SK-N-SH treated with all-trans-retinoic acid at 6 μM for 48 hours (cell line): ENCODE results near the gene ZNF488.
A peak's percentile ranks its signal among the peaks of the same experiment; 100 is the strongest.

Experiments used
- ATAC-seq: fragments of 200-7000 bp; cut with Tn5 transposase; 3 replicates; pipeline ENCODE4 v1.9.1; 2020; ENCODE audit warnings: mild to moderate bottlenecking, moderate library complexity
- ARNTL ChIP-seq: fragments of 450-650 bp; formaldehyde crosslinking; IDR thresholded peaks from 2 replicates; pipeline ENCODE4 v1.5.0; 2020; ENCODE audit warnings: low read depth, mild to moderate bottlenecking, moderate library complexity, borderline replicate concordance
- BACH2 ChIP-seq: fragments of 250-450 bp; sonication (Bioruptor Pico); IDR thresholded peaks from 2 replicates; pipeline ENCODE4 v1.9.0; 2021; ENCODE audit warnings: mild to moderate bottlenecking, borderline replicate concordance
- CSDC2 ChIP-seq: fragments of 250-450 bp; sonication (Bioruptor Pico); IDR thresholded peaks from 2 replicates; pipeline ENCODE4 v1.5.0; 2020; ENCODE audit warnings: mild to moderate bottlenecking, moderate library complexity
- GLIS3 ChIP-seq: fragments of 250-450 bp; sonication (Bioruptor Pico); IDR thresholded peaks from 2 replicates; pipeline ENCODE4 v1.5.0; 2020; ENCODE audit warnings: mild to moderate bottlenecking, moderate library complexity
- ISL1 ChIP-seq: fragments of 250-450 bp; sonication (Bioruptor Pico); IDR thresholded peaks from 2 replicates; pipeline ENCODE4 v2.1.2; 2022; ENCODE audit warnings: mild to moderate bottlenecking, moderate library complexity
- OSR1 ChIP-seq: fragments of 250-450 bp; sonication (Bioruptor Pico); IDR thresholded peaks from 2 replicates; pipeline ENCODE4 v1.8.0; 2022; ENCODE audit warnings: moderate library complexity, mild to moderate bottlenecking, inconsistent platforms
- PATZ1 ChIP-seq: fragments of 250-450 bp; sonication (Bioruptor Pico); IDR thresholded peaks from 2 replicates; pipeline ENCODE4 v1.8.0; 2020; ENCODE audit warnings: mild to moderate bottlenecking, moderate library complexity, borderline replicate concordance
- PPARA ChIP-seq: fragments of 250-450 bp; sonication (Bioruptor Pico); IDR thresholded peaks from 2 replicates; pipeline ENCODE4 v1.5.0; 2020; ENCODE audit warnings: mild to moderate bottlenecking, borderline replicate concordance
- RARB ChIP-seq: fragments of 250-450 bp; sonication (Bioruptor Pico); IDR thresholded peaks from 2 replicates; pipeline ENCODE4 v1.8.0; 2021; ENCODE audit warnings: mild to moderate bottlenecking, moderate library complexity
- SNAI2 ChIP-seq: fragments of 250-450 bp; sonication (Bioruptor Pico); IDR thresholded peaks from 2 replicates; pipeline ENCODE4 v1.5.0; 2020; ENCODE audit warnings: mild to moderate bottlenecking, moderate library complexity
- TCF4 ChIP-seq: fragments of 250-450 bp; sonication (Bioruptor Pico); IDR thresholded peaks from 2 replicates; pipeline ENCODE4 v1.8.0; 2021; ENCODE audit warnings: mild to moderate bottlenecking, moderate library complexity, borderline replicate concordance
- TOX ChIP-seq: fragments of 250-450 bp; sonication (Bioruptor Pico); IDR thresholded peaks from 2 replicates; pipeline ENCODE4 v1.8.0; 2021; ENCODE audit warnings: mild to moderate bottlenecking, moderate library complexity, borderline replicate concordance
- ZC3H10 ChIP-seq: fragments of 250-450 bp; sonication (Bioruptor Pico); IDR thresholded peaks from 2 replicates; pipeline ENCODE4 v1.5.1; 2021; ENCODE audit warnings: mild to moderate bottlenecking, moderate library complexity
- ZFP3 ChIP-seq: fragments of 250-450 bp; sonication (Bioruptor Pico); IDR thresholded peaks from 2 replicates; pipeline ENCODE4 v1.5.0; 2020; ENCODE audit warnings: mild to moderate bottlenecking, moderate library complexity
- ZFP30 ChIP-seq: fragments of 450-650 bp; formaldehyde crosslinking; IDR thresholded peaks from 2 replicates; pipeline ENCODE4 v1.5.0; 2022; ENCODE audit warnings: mild to moderate bottlenecking, moderate library complexity
- ZNF565 ChIP-seq: fragments of 450-650 bp; formaldehyde crosslinking; conservative IDR thresholded peaks from 2 replicates; pipeline ENCODE4 v1.5.0; 2020; ENCODE audit warnings: low read depth, mild to moderate bottlenecking, moderate library complexity
- ZNF8 ChIP-seq: fragments of 450-650 bp; formaldehyde crosslinking; IDR thresholded peaks from 2 replicates; pipeline ENCODE4 v1.5.0; 2020; ENCODE audit warnings: mild to moderate bottlenecking, moderate library complexity
- TF ChIP-seq, protein P1 (sequence below): fragments of 250-450 bp; sonication (Bioruptor Pico); IDR thresholded peaks from 2 replicates; pipeline ENCODE4 v1.5.0; 2020; ENCODE audit warnings: mild to moderate bottlenecking, moderate library complexity
- TF ChIP-seq, protein P2 (sequence below): fragments of 250-450 bp; sonication (Bioruptor Pico); IDR thresholded peaks from 2 replicates; pipeline ENCODE4 v1.8.0; 2021; ENCODE audit warnings: low read depth, mild to moderate bottlenecking, moderate library complexity, borderline replicate concordance
- TF ChIP-seq, protein P3 (sequence below): fragments of 250-450 bp; sonication (Bioruptor Pico); IDR thresholded peaks from 2 replicates; pipeline ENCODE4 v1.5.1; 2020; ENCODE audit warnings: low read depth, mild to moderate bottlenecking, moderate library complexity
- TF ChIP-seq, protein P4 (sequence below): fragments of 250-450 bp; sonication (Bioruptor Pico); IDR thresholded peaks from 2 replicates; pipeline ENCODE4 v1.5.1; 2021; ENCODE audit warnings: mild to moderate bottlenecking, moderate library complexity

Gene ZNF488

GRCh38 chr10:47383261-47384147 is 589 bp downstream of the ZNF488 start:
- TF ChIP-seq, protein P1, sequence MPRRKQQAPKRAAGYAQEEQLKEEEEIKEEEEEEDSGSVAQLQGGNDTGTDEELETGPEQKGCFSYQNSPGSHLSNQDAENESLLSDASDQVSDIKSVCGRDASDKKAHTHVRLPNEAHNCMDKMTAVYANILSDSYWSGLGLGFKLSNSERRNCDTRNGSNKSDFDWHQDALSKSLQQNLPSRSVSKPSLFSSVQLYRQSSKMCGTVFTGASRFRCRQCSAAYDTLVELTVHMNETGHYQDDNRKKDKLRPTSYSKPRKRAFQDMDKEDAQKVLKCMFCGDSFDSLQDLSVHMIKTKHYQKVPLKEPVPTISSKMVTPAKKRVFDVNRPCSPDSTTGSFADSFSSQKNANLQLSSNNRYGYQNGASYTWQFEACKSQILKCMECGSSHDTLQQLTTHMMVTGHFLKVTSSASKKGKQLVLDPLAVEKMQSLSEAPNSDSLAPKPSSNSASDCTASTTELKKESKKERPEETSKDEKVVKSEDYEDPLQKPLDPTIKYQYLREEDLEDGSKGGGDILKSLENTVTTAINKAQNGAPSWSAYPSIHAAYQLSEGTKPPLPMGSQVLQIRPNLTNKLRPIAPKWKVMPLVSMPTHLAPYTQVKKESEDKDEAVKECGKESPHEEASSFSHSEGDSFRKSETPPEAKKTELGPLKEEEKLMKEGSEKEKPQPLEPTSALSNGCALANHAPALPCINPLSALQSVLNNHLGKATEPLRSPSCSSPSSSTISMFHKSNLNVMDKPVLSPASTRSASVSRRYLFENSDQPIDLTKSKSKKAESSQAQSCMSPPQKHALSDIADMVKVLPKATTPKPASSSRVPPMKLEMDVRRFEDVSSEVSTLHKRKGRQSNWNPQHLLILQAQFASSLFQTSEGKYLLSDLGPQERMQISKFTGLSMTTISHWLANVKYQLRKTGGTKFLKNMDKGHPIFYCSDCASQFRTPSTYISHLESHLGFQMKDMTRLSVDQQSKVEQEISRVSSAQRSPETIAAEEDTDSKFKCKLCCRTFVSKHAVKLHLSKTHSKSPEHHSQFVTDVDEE (CRISPR knock-in tag): no peak
- TF ChIP-seq TOX (CRISPR knock-in tag): no peak
- no peak for TF ChIP-seq PPARA
- TF ChIP-seq, protein P2, sequence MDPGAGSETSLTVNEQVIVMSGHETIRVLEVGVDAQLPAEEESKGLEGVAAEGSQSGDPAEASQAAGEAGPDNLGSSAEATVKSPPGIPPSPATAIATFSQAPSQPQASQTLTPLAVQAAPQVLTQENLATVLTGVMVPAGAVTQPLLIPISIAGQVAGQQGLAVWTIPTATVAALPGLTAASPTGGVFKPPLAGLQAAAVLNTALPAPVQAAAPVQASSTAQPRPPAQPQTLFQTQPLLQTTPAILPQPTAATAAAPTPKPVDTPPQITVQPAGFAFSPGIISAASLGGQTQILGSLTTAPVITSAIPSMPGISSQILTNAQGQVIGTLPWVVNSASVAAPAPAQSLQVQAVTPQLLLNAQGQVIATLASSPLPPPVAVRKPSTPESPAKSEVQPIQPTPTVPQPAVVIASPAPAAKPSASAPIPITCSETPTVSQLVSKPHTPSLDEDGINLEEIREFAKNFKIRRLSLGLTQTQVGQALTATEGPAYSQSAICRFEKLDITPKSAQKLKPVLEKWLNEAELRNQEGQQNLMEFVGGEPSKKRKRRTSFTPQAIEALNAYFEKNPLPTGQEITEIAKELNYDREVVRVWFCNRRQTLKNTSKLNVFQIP (CRISPR knock-in tag): no peak
- TF ChIP-seq BACH2 (CRISPR knock-in tag): no peak
- no peak for TF ChIP-seq ZNF565 (CRISPR knock-in tag)
- no peak for TF ChIP-seq ZNF8 (CRISPR knock-in tag)
- TF ChIP-seq, all 23 proteins: peak for 0
- ATAC-seq: peak; percentile 6; the same call in 1 of the 3 replicates

DNA sequence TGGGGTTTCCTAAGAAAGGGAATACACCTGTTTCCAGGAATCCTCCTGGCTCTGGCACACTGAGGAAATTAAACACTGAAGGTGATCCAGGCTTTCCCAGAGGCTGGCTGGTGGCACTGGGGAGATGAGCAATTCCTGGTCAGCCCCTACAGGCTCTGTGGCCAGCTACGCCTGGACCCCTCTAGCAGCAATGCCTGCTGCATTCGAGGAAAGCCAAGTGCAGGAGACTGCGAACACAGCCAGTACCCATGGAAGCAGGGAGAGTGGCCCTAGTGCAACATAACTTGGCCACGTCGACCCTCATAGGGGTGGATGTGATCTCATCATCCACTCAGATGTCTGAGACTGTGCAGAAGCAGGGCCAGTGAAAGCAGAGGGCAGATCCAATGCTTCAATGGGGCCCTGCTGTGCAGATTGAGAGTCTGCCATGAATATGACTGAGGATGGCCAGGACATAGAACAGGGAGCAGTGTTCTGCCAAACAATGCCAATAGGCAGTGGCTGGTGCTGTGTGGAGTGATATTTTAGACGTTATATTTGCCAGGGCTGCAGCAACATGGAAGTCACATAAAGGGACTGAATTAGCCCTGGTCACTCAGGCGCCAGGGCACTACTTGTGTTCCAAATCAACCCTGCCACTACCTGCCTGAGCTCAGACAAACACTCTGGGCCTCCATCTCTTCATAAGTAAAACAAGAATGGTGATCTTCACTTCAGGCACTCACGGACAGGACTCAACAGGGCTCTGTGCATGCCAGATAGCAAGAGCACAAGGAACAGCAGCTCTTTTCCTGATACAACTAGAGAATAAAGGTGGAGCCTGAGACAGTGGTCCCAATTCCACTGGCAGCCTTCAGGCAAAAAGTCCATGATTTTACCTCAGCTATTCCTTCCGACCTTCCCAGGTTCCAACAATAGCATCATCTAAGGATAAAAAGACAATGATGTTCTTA is 2.4 kb downstream of the ZNF488 start:
- no peak for TF ChIP-seq CSDC2
- no peak for TF ChIP-seq ARNTL
- no peak for TF ChIP-seq GLIS3
- no peak for ATAC-seq

- no peak for ATAC-seq
- TF ChIP-seq ZFP30 (CRISPR knock-in tag): no peak
- TF ChIP-seq SNAI2 (CRISPR knock-in tag): no peak
- TF ChIP-seq OSR1 (CRISPR knock-in tag): no peak
- TF ChIP-seq ARNTL: no peak
- no peak for TF ChIP-seq CSDC2
- TF ChIP-seq ZC3H10 (CRISPR knock-in tag): no peak
- TF ChIP-seq, protein P2 (CRISPR knock-in tag): no peak
- TF ChIP-seq ISL1 (CRISPR knock-in tag): no peak
- no peak for TF ChIP-seq GLIS3
- no peak for TF ChIP-seq RARB (CRISPR knock-in tag)
- TF ChIP-seq, protein P3, sequence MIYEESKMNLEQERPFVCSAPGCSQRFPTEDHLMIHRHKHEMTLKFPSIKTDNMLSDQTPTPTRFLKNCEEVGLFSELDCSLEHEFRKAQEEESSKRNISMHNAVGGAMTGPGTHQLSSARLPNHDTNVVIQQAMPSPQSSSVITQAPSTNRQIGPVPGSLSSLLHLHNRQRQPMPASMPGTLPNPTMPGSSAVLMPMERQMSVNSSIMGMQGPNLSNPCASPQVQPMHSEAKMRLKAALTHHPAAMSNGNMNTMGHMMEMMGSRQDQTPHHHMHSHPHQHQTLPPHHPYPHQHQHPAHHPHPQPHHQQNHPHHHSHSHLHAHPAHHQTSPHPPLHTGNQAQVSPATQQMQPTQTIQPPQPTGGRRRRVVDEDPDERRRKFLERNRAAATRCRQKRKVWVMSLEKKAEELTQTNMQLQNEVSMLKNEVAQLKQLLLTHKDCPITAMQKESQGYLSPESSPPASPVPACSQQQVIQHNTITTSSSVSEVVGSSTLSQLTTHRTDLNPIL (CRISPR knock-in tag): no peak
- TF ChIP-seq TCF4 (CRISPR knock-in tag): no peak
- no peak for TF ChIP-seq BACH2 (CRISPR knock-in tag)
- TF ChIP-seq ZNF565 (CRISPR knock-in tag): no peak
- TF ChIP-seq ZNF8 (CRISPR knock-in tag): no peak
- no peak for TF ChIP-seq PPARA
- TF ChIP-seq, protein P4, sequence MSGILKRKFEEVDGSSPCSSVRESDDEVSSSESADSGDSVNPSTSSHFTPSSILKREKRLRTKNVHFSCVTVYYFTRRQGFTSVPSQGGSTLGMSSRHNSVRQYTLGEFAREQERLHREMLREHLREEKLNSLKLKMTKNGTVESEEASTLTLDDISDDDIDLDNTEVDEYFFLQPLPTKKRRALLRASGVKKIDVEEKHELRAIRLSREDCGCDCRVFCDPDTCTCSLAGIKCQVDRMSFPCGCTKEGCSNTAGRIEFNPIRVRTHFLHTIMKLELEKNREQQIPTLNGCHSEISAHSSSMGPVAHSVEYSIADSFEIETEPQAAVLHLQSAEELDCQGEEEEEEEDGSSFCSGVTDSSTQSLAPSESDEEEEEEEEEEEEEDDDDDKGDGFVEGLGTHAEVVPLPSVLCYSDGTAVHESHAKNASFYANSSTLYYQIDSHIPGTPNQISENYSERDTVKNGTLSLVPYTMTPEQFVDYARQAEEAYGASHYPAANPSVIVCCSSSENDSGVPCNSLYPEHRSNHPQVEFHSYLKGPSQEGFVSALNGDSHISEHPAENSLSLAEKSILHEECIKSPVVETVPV: no peak
- no peak for TF ChIP-seq PATZ1
- TF ChIP-seq ZFP3 (CRISPR knock-in tag): no peak
- TF ChIP-seq, all 23 proteins: peak for 0
These were observed 3.0 kb downstream of the ZNF488 start for GRCh38 chr10:47381103-47381395.
